ENCODE results near the gene ZCRB1.

The ZCRB1 gene

GRCh38 chr12:42326541-42327226, 790 bp upstream of the ZCRB1 start:
- peak; percentile 46 for DNase-seq (ENCODE audit: low read depth)
- peak overlapping the region; percentile 83 for H3K4me3 ChIP-seq (ENCODE audit: control insufficient read depth, low read depth, low read length)
- no peak for TF ChIP-seq CTCF (conservative IDR thresholded peaks at IDR 0.05; ENCODE audit: control insufficient read depth, insufficient read depth, low read depth, low read length)

- no peak for DNase-seq (ENCODE audit: low read depth)
- peak overlapping the region; percentile 83 for H3K4me3 ChIP-seq (ENCODE audit: control insufficient read depth, low read depth, low read length)
- no peak for TF ChIP-seq CTCF (conservative IDR thresholded peaks at IDR 0.05; ENCODE audit: control insufficient read depth, insufficient read depth, low read depth, low read length)
Measured at GRCh38 chr12:42325326-42325652, 605 bp downstream of the ZCRB1 start.

DNA sequence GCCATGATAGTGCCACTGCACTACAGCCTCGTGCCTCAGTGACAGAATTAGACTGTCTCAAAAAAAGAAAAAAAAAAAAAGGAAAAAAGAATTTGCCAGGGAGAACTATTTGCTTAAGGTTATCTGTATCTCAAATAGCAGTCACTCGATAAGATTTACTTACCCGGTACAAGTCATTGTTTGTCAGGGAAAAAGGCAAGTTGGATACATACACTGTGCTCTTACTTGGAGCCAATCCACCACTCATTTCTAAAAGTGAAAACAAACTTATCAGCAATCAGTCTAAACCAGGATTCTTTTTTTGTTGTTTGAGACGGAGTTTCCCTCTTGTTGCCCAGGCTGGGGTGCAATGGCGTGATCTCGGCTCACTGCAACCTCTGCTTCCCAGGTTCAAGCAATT, 2.0 kb downstream of the ZCRB1 start:
- DNase-seq (ENCODE audit: low read depth), result no peak
- no peak for TF ChIP-seq CTCF (conservative IDR thresholded peaks at IDR 0.05; ENCODE audit: control insufficient read depth, insufficient read depth, low read depth, low read length)

GRCh38 chr12:42322567-42322966, 3.3 kb downstream of the ZCRB1 start:
- no peak for TF ChIP-seq CTCF (conservative IDR thresholded peaks at IDR 0.05; ENCODE audit: control insufficient read depth, insufficient read depth, low read depth, low read length)
- no peak overlapping the region for H3K4me3 ChIP-seq (ENCODE audit: control insufficient read depth, low read depth, low read length)
- DNase-seq (ENCODE audit: low read depth), result no peak

More for the DNA sequence above, 2.0 kb downstream of the ZCRB1 start:
- no peak overlapping the region for H3K4me3 ChIP-seq (ENCODE audit: control insufficient read depth, low read depth, low read length)

GRCh38 chr12:42320796-42321195, 5.1 kb downstream of the ZCRB1 start:
- no peak for DNase-seq (ENCODE audit: low read depth)
- no peak overlapping the region for H3K4me3 ChIP-seq (ENCODE audit: control insufficient read depth, low read depth, low read length)
- no peak for TF ChIP-seq CTCF (conservative IDR thresholded peaks at IDR 0.05; ENCODE audit: control insufficient read depth, insufficient read depth, low read depth, low read length)

GRCh38 chr12:42315108-42315507, 10.8 kb downstream of the ZCRB1 start:
- DNase-seq (ENCODE audit: low read depth), result no peak
- TF ChIP-seq CTCF (conservative IDR thresholded peaks at IDR 0.05; ENCODE audit: control insufficient read depth, insufficient read depth, low read depth, low read length), result no peak
- no peak overlapping the region for H3K4me3 ChIP-seq (ENCODE audit: control insufficient read depth, low read depth, low read length)

DNA sequence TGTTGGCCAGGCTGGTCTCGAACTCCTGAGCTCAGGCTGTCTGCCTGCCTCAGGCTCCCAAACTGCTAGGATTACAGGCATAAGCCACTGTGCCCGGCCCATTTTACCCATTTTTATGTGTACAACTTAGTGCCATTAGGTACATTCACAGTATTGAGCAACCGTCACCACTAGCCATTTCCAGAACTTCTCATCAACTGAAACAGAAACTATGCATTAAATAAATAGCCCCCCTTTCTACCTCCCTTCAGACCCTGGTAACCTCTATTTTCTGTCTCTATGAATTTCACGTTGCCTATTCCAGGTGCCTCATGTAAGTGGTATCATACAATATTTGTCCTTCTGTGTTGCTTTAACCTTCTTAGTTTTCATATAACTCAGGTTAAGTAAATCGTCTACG, 15.9 kb downstream of the ZCRB1 start:
- DNase-seq (ENCODE audit: low read depth), result no peak
- H3K4me3 ChIP-seq (ENCODE audit: control insufficient read depth, low read depth, low read length), result no peak overlapping the region
- no peak for TF ChIP-seq CTCF (conservative IDR thresholded peaks at IDR 0.05; ENCODE audit: control insufficient read depth, insufficient read depth, low read depth, low read length)

All from fibroblast of mammary gland (primary cell).